IMR-90 (cell line): ENCODE data around the gene SUSD6. TPM values are rescaled to one million over a fixed set of nuclear protein-coding genes. Genes with fewer than 3 reads are reported as not detected.

Source experiments
- ATAC-seq: fragments of 200-7000 bp; cut with Tn5 transposase; 2 replicates; pipeline ENCODE4 v1.9.1; 2020; ENCODE audit warnings: low read depth, mild to moderate bottlenecking, moderate library complexity
- BruUV-seq: library from RNA; stranded (reverse); fragments of 400-500 nt; replicated peaks from 2 replicates; lab custom pipeline; 2021; lab: Mats Ljungman, UMichigan
- CTCF ChIA-PET: fragments of 300-600 bp; formaldehyde crosslinking; extraction: SDS; loops from one replicate; lab custom pipeline; 2021; ENCODE audit warnings: antibody characterized with exemption; lab: Yijun Ruan, JAX
- POLR2A ChIA-PET: fragments of 300-600 bp; sonication (Branson Sonifier 250); formaldehyde crosslinking; loops from one replicate; lab custom pipeline; 2022; ENCODE audit warnings: antibody characterized with exemption; ENCODE audit not compliant: unreplicated experiment; lab: Charles Lee
- DNase-seq: peaks from one replicate; pipeline ENCODE4 v3.0.0; 2013
- H2AFZ ChIP-seq: replicated peaks from 2 replicates; pipeline ENCODE3; 2013; ENCODE audit warnings: low read length, mild to moderate bottlenecking; ENCODE audit not compliant: poor library complexity
- H2AK5ac ChIP-seq: 2 replicates; pipeline ENCODE4 v1.6.1; 2013; ENCODE audit warnings: low read depth, low read length, inconsistent platforms
- H2AK9ac ChIP-seq: replicated peaks from 2 replicates; pipeline ENCODE3; 2013; ENCODE audit warnings: mild to moderate bottlenecking, low read depth, low read length, moderate library complexity; ENCODE audit not compliant: poor library complexity
- H2BK120ac ChIP-seq: 2 replicates; pipeline ENCODE4 v1.6.1; 2013; ENCODE audit warnings: low read depth, low read length, inconsistent platforms
- H2BK15ac ChIP-seq: 3 replicates; pipeline ENCODE4 v1.6.1; 2013; ENCODE audit warnings: low read depth, low read length, inconsistent platforms
- H2BK20ac ChIP-seq: 2 replicates; pipeline ENCODE4 v1.6.1; 2013; ENCODE audit warnings: low read depth, mild to moderate bottlenecking, inconsistent platforms, low read length, moderate library complexity
- H2BK5ac ChIP-seq: 2 replicates; pipeline ENCODE4 v1.6.1; 2013; ENCODE audit warnings: mild to moderate bottlenecking, low read depth, low read length, inconsistent platforms; ENCODE audit not compliant: poor library complexity, severe bottlenecking
- H3K14ac ChIP-seq: replicated peaks from 2 replicates; pipeline ENCODE4 v1.6.1; 2013; ENCODE audit warnings: low read depth, low read length, inconsistent platforms
- H3K18ac ChIP-seq: 2 replicates; pipeline ENCODE4 v1.6.1; 2013; ENCODE audit warnings: low read depth, low read length, control low read depth
- H3K23ac ChIP-seq: 2 replicates; pipeline ENCODE4 v1.6.1; 2013; ENCODE audit warnings: low read depth, low read length, inconsistent platforms
- H3K27ac ChIP-seq: 2 replicates; pipeline ENCODE4 v1.5.1; 2013; ENCODE audit warnings: mild to moderate bottlenecking, control low read depth, low read length; ENCODE audit not compliant: insufficient read depth
- H3K27me3 ChIP-seq: 2 replicates; pipeline ENCODE4 v1.6.1; 2013; ENCODE audit warnings: low read length; ENCODE audit not compliant: control insufficient read depth, insufficient read depth
- H3K36me3 ChIP-seq: 2 replicates; pipeline ENCODE4 v1.6.1; 2013; ENCODE audit warnings: low read length, mixed read lengths; ENCODE audit not compliant: control insufficient read depth, insufficient read depth
- H3K4ac ChIP-seq: 2 replicates; pipeline ENCODE4 v1.6.1; 2013; ENCODE audit warnings: low read depth, low read length, inconsistent platforms
- H3K4me1 ChIP-seq: 2 replicates; pipeline ENCODE4 v1.6.1; 2013; ENCODE audit warnings: low read length, mixed read lengths; ENCODE audit not compliant: control insufficient read depth, insufficient read depth
- H3K4me2 ChIP-seq: 2 replicates; pipeline ENCODE4 v1.6.1; 2013; ENCODE audit warnings: low read depth, mild to moderate bottlenecking, control low read depth, low read length, moderate library complexity
- H3K4me3 ChIP-seq: 2 replicates; pipeline ENCODE4 v1.5.1; 2013; ENCODE audit warnings: low read depth, mild to moderate bottlenecking, control low read depth, low read length, moderate library complexity; ENCODE audit not compliant: insufficient read depth
- H3K56ac ChIP-seq: 2 replicates; pipeline ENCODE4 v1.6.1; 2013; ENCODE audit warnings: low read length, inconsistent platforms; ENCODE audit not compliant: insufficient read depth; ENCODE audit errors: extremely low read depth
- H3K79me1 ChIP-seq, 2 experiments: 2 replicates each; pipeline ENCODE4 v1.6.1; 2013; ENCODE audit warnings: low read length in 2 of 2, inconsistent platforms in 1 of 2, low read depth in 1 of 2
- H3K9ac ChIP-seq: 2 replicates; pipeline ENCODE4 v1.6.1; 2013; ENCODE audit warnings: low read depth, low read length, control low read depth
- H3K9me1 ChIP-seq: 2 replicates; pipeline ENCODE4 v1.6.1; 2013; ENCODE audit warnings: low read length, inconsistent platforms; ENCODE audit not compliant: insufficient read depth
- H3K9me3 ChIP-seq: 2 replicates; pipeline ENCODE4 v1.6.1; 2013; ENCODE audit warnings: low read length; ENCODE audit not compliant: control insufficient read depth, insufficient read depth
- H4K20me1 ChIP-seq: 2 replicates; pipeline ENCODE4 v1.6.1; 2013; ENCODE audit warnings: low read length, inconsistent platforms; ENCODE audit not compliant: insufficient read depth
- H4K5ac ChIP-seq: 2 replicates; pipeline ENCODE4 v1.6.1; 2013; ENCODE audit warnings: mild to moderate bottlenecking, low read depth, low read length, control low read depth
- H4K8ac ChIP-seq, 2 experiments: 2 replicates each; pipeline ENCODE4 v1.6.1; 2013; ENCODE audit warnings: low read depth in 2 of 2, low read length in 2 of 2, control low read depth in 1 of 2, inconsistent platforms in 1 of 2
- H4K91ac ChIP-seq: 2 replicates; pipeline ENCODE4 v1.6.1; 2013; ENCODE audit warnings: low read depth, low read length, inconsistent platforms; ENCODE audit not compliant: insufficient read depth
- BHLHE40 ChIP-seq: fragments of 150-350 bp; IDR thresholded peaks from 2 replicates; pipeline ENCODE4 v1.6.1; 2016; ENCODE audit warnings: mild to moderate bottlenecking, low read depth, low read length
- CEBPB ChIP-seq: IDR thresholded peaks from 2 replicates; pipeline ENCODE4 v1.6.1; 2012; ENCODE audit warnings: low read depth, low read length, improper control_type of control experiment
- CHD1 ChIP-seq: IDR thresholded peaks from 2 replicates; pipeline ENCODE4 v1.6.1; 2012; ENCODE audit warnings: low read depth, low read length, improper control_type of control experiment
- MAFK ChIP-seq: IDR thresholded peaks from 2 replicates; pipeline ENCODE4 v1.6.1; 2012; ENCODE audit warnings: low read depth, low read length, improper control_type of control experiment
- MAZ ChIP-seq: IDR thresholded peaks from 2 replicates; pipeline ENCODE4 v1.6.1; 2012; ENCODE audit warnings: low read depth, mild to moderate bottlenecking, low read length, improper control_type of control experiment, moderate library complexity, borderline replicate concordance
- MXI1 ChIP-seq: IDR thresholded peaks from 2 replicates; pipeline ENCODE4 v1.6.1; 2012; ENCODE audit warnings: low read depth, mild to moderate bottlenecking, low read length, moderate library complexity, borderline replicate concordance
- RCOR1 ChIP-seq: IDR thresholded peaks from 2 replicates; pipeline ENCODE4 v1.6.1; 2012; ENCODE audit warnings: mild to moderate bottlenecking, low read length, improper control_type of control experiment; ENCODE audit not compliant: insufficient replicate concordance
- RFX5 ChIP-seq: IDR thresholded peaks from 2 replicates; pipeline ENCODE4 v1.8.0; 2012; ENCODE audit warnings: low read depth, mild to moderate bottlenecking, low read length, moderate library complexity
- SMC3 ChIP-seq: fragments of 150-350 bp; IDR thresholded peaks from 2 replicates; pipeline ENCODE4 v1.6.1; 2016; ENCODE audit warnings: low read depth, mild to moderate bottlenecking, antibody characterized with exemption, low read length, moderate library complexity
- WGBS, 2 experiments: methylation state at CpG; one replicate each; pipeline versions ENCODE4 v1.1.5 to v1.1.7; 2013; ENCODE audit warnings: missing lambda C conversion rate in 2 of 2; ENCODE audit not compliant: insufficient read length in 1 of 2; ENCODE audit errors: extremely low coverage in 2 of 2; 5-methylcytosine and 5-hydroxymethylcytosine counted together
- dilution Hi-C: fragments of 300-500 bp; cut with HindIII; formaldehyde crosslinking; loops from one replicate; pipeline ENCODE4 v1.14.3; 2018; ENCODE audit warnings: low sequenced_read_pairs; ENCODE audit not compliant: unreplicated experiment
- in situ Hi-C: fragments of 300-500 bp; cut with MboI; formaldehyde crosslinking; loops from 3 replicates; pipeline ENCODE4 v1.14.3; 2019; ENCODE audit warnings: low sequenced_read_pairs, inconsistent platforms, mixed read lengths
- intact Hi-C: fragments of 100-400 bp; cut with micrococcal nuclease; formaldehyde crosslinking; loops from 2 replicates; pipeline ENCODE4 v1.10.0; 2022
- polyA plus RNA-seq, 3 experiments: library from polyadenylated mRNA; depleted of rRNA; stranded (reverse); fragments of >200 nt; gene quantifications; 2 replicates each; pipeline ENCODE4 v1.2.3, GENCODE V29; 2012; ENCODE audit warnings: low replicate concordance in 1 of 3
- total RNA-seq: library from RNA; depleted of rRNA; stranded (reverse); fragments of >200 nt; gene quantifications from 2 replicates; pipeline ENCODE4 v1.2.3, GENCODE V29; 2012
- TF ChIP-seq, protein P1 (sequence below): fragments of 150-350 bp; IDR thresholded peaks from 2 replicates; pipeline ENCODE4 v1.6.1; 2016; ENCODE audit warnings: low read depth, mild to moderate bottlenecking, low read length, moderate library complexity, borderline replicate concordance
- TF ChIP-seq, protein P2 (sequence below): conservative IDR thresholded peaks from 2 replicates; pipeline ENCODE4 v1.5.1; 2012; ENCODE audit warnings: mild to moderate bottlenecking, low read depth, low read length, improper control_type of control experiment

The SUSD6 gene
- total and polyA plus RNA-seq, 2 of the 4 experiments (the other 2 are of a cell fraction), result 2.3 to 10.1 TPM

GRCh38 chr14:69635981-69636639 is 24.7 kb downstream of the SUSD6 start (continued):
- TF ChIP-seq SMC3, result no peak

DNA sequence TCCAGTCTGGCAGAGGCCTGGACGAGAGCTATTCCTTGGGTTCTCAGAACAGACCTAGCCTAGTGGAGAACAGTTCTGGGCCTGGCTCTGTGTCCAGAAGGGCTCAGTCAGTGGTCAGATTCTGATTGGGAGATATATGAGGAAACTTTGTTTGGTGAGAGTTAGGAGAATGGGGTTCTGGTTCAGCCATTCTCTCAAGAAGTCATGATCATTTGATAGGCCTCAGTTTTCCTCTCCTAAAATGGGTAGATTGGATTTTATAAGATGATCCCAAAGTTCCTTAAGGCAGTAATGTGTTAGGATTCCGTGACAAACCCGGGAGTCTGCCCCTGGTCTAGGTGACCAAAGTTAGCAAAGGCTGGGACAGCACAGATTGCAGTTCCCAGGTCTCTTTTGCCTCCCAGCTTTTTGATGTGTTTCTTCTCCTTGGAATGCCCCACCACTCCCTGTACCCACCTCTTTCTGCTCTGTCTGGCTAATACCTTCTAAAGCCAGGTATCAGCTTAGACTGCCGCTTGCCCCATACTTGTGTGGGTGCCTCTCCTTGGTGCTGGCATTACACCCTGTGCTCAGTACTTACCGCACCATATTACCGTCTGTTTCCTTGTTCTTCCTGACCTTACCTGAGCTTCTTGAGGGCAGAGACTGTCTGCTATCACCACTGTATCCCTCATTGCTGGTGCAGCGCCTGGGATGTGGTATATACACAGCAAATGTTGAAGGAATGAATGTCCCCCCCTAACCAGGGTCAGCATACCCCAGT is 25.5 kb downstream of the SUSD6 start:
- no CpG with 5 or more reads among the region's 7 CpGs for WGBS, 2 experiments
- Histone ChIP-seq H3K79me1 (peaks cover 29 to 85% of the 10 kb centered on the region in 2 experiments), H3K4me1 (peaks cover 47% of the 10 kb centered on the region), H4K91ac (peak overlapping the region; percentile 49; the same call in 1 of the 2 replicates), H2AFZ (no peak overlapping the region), H2BK20ac (peak overlapping the region; percentile 32), H2BK120ac (peak overlapping the region; percentile 44; the same call in 1 of the 2 replicates), H3K4me2 (no peak overlapping the region; the same call in 1 of the 2 replicates), H4K20me1 (peaks cover 32% of the 10 kb centered on the region), H2BK5ac (no peak overlapping the region), H2BK15ac (peak overlapping the region; percentile 46; the same call in 1 of the 3 replicates), H3K9me3 (no peaks in the 10 kb centered on the region), H3K27ac (peak overlapping the region; percentile 2; the same call in 1 of the 2 replicates), H3K14ac (peak overlapping the region; percentile 60; the same call in 1 of the 2 replicates), H3K18ac (peak overlapping the region; percentile 17; the same call in 1 of the 2 replicates), H2AK9ac (no peak overlapping the region), H3K4ac (peak overlapping the region; percentile 51), H3K9ac (no peak overlapping the region), H3K56ac (no peak overlapping the region), H3K9me1 (peaks cover 44% of the 10 kb centered on the region), H2AK5ac (peak overlapping the region; percentile 77), H3K23ac (peak overlapping the region; percentile 68), H3K36me3 (no peaks in the 10 kb centered on the region), H4K5ac (no peak overlapping the region), H3K27me3 (no peaks in the 10 kb centered on the region), H4K8ac (peak overlapping the region; percentile 4 to 46; a peak in 2 of 4 replicates), H3K4me3 (no peak overlapping the region)
- in situ Hi-C loops (no loop called here), dilution Hi-C loops (no loop called here), intact Hi-C loops (no loop called here)
- DNase-seq (no peak), ATAC-seq (no peak)
- no TSS peak for BruUV-seq
- CTCF ChIA-PET, result no interaction called here
- POLR2A ChIA-PET, result no interaction called here
- no peak for TF ChIP-seq CEBPB
- no peak for TF ChIP-seq SMC3
- no peak for TF ChIP-seq MAFK
- TF ChIP-seq MXI1, result no peak
- no peak for TF ChIP-seq BHLHE40
- TF ChIP-seq, protein P1, sequence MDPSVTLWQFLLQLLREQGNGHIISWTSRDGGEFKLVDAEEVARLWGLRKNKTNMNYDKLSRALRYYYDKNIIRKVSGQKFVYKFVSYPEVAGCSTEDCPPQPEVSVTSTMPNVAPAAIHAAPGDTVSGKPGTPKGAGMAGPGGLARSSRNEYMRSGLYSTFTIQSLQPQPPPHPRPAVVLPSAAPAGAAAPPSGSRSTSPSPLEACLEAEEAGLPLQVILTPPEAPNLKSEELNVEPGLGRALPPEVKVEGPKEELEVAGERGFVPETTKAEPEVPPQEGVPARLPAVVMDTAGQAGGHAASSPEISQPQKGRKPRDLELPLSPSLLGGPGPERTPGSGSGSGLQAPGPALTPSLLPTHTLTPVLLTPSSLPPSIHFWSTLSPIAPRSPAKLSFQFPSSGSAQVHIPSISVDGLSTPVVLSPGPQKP, result no peak
- no peak for TF ChIP-seq RFX5
- TF ChIP-seq RCOR1, result no peak
- TF ChIP-seq MAZ, result no peak
- TF ChIP-seq, protein P2, sequence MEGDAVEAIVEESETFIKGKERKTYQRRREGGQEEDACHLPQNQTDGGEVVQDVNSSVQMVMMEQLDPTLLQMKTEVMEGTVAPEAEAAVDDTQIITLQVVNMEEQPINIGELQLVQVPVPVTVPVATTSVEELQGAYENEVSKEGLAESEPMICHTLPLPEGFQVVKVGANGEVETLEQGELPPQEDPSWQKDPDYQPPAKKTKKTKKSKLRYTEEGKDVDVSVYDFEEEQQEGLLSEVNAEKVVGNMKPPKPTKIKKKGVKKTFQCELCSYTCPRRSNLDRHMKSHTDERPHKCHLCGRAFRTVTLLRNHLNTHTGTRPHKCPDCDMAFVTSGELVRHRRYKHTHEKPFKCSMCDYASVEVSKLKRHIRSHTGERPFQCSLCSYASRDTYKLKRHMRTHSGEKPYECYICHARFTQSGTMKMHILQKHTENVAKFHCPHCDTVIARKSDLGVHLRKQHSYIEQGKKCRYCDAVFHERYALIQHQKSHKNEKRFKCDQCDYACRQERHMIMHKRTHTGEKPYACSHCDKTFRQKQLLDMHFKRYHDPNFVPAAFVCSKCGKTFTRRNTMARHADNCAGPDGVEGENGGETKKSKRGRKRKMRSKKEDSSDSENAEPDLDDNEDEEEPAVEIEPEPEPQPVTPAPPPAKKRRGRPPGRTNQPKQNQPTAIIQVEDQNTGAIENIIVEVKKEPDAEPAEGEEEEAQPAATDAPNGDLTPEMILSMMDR, result no peak
- no peak for TF ChIP-seq CHD1
